Fibroblast of the aortic adventitia (primary cell): ENCODE data around the gene PCBP3. TPM values are rescaled to one million over a fixed set of nuclear protein-coding genes. Genes with fewer than 3 reads are reported as not detected.

Source experiments
- DNase-seq: peaks from one replicate; pipeline ENCODE4 v3.0.0-alpha.2; 2010; ENCODE audit warnings: low read depth
- H3K4me3 ChIP-seq: 2 replicates; pipeline ENCODE4 v1.5.1; 2011; ENCODE audit warnings: low read depth, mild to moderate bottlenecking, control low read depth, low read length, moderate library complexity
- CTCF ChIP-seq: IDR thresholded peaks from 2 replicates; pipeline ENCODE4 v1.5.1; 2011; ENCODE audit warnings: mild to moderate bottlenecking, low read length, control low read depth, inconsistent platforms; ENCODE audit not compliant: insufficient read depth
- total RNA-seq: library from RNA; depleted of rRNA; stranded (reverse); fragments of >200 nt; gene quantifications from 2 replicates; pipeline ENCODE4 v1.2.3, GENCODE V29; 2012; ENCODE audit warnings: low replicate concordance

The PCBP3 gene
- total RNA-seq, 1 donor = 1.2 TPM

GRCh38 chr21:45867041-45867666 lies 223.6 kb downstream of the PCBP3 start:
- DNase-seq = no peak
- TF ChIP-seq CTCF = no peak
- H3K4me3 ChIP-seq = no peak overlapping the region

- no peak for DNase-seq
- TF ChIP-seq CTCF = no peak
- H3K4me3 ChIP-seq = no peak overlapping the region
Observed at GRCh38 chr21:45867671-45868081, 224.2 kb downstream of the PCBP3 start.

- H3K4me3 ChIP-seq = no peak overlapping the region
- TF ChIP-seq CTCF = no peak
- DNase-seq = no peak
Observed at GRCh38 chr21:45868086-45868485, 224.6 kb downstream of the PCBP3 start.

- H3K4me3 ChIP-seq = no peak overlapping the region
- no peak for TF ChIP-seq CTCF
- DNase-seq = no peak
Observed at GRCh38 chr21:45868488-45868887, 225.0 kb downstream of the PCBP3 start.

DNA sequence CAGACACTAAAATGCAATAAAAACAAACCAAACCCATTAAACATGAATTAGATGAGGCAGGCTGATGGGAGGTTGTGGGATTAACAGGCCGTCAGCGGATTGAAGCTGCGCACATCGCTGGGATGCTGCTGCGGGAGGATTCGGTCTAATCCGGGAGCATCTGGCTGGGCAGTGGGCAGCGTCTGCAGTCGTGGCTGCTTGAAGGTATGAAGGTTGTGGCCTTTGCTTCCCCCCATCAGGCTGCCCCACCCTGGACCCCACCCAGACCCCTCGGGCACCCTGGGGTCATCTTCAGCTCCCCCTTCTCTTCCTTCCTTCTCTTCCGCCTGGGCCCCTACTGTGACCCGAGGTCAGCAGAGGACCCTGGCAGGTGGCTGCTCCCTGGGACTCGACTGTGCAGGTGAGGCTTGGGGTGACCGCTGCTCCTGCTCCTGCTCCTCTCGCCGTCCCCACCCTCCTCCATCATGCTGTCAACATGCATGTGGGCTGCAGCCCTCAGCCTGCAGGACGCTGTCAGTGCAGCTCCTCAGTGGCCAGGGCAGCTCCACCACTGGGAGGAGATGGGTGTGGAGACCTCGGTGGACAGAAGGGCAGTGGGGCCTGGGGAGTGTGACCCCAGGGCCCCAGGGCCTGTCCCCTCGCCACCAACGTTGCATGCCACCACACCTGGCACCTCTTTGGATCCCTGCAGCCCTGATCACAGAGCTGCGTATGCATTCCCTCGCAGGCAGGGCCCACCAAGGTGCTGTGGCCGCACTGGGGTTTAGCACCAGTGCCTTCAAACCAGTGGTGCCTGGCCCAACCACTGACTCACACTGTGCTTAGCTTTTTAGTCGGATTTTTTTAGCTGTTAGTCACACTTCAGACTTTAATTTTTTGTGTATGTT lies 225.8 kb downstream of the PCBP3 start:
- TF ChIP-seq CTCF = no peak
- peak; percentile 79 for DNase-seq
- H3K4me3 ChIP-seq = no peak overlapping the region

GRCh38 chr21:45870421-45870820 lies 226.9 kb downstream of the PCBP3 start:
- no peak for DNase-seq
- TF ChIP-seq CTCF = no peak
- H3K4me3 ChIP-seq = no peak overlapping the region
